Measurements from ENCODE around the gene NPR3.

DNA sequence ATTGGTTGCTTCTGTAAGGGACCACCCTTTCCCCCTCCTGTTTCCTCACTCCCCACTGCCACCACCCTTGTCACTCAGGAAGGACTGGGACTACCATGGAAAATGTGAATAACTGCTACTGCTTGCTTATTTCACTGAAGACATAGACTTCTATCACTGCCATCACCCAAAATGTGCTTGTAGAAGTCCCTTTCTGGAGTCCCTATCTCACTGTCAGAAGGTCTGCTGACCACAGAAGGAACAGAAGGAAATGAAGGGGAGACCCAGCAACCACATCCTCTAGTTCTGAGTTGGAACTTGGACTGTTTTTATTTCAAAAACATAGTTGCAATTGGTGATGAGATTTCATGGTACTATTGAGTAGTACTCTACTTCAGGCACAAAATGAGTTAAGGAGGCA, 122.5 kb downstream of the NPR3 start:
- TF ChIP-seq EP300 (IDR thresholded peaks at IDR 0.05) (no peak), POLR2AphosphoS5 (IDR thresholded peaks at IDR 0.05) (no peak)
- TF ChIP-seq, protein P1, sequence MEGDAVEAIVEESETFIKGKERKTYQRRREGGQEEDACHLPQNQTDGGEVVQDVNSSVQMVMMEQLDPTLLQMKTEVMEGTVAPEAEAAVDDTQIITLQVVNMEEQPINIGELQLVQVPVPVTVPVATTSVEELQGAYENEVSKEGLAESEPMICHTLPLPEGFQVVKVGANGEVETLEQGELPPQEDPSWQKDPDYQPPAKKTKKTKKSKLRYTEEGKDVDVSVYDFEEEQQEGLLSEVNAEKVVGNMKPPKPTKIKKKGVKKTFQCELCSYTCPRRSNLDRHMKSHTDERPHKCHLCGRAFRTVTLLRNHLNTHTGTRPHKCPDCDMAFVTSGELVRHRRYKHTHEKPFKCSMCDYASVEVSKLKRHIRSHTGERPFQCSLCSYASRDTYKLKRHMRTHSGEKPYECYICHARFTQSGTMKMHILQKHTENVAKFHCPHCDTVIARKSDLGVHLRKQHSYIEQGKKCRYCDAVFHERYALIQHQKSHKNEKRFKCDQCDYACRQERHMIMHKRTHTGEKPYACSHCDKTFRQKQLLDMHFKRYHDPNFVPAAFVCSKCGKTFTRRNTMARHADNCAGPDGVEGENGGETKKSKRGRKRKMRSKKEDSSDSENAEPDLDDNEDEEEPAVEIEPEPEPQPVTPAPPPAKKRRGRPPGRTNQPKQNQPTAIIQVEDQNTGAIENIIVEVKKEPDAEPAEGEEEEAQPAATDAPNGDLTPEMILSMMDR (IDR thresholded peaks at IDR 0.05): no peak

All from esophagus muscularis mucosa (tissue), 4 donors.